T-cell (primary cell): ENCODE results near the gene ZNF688. TPM values are rescaled to one million over a fixed set of nuclear protein-coding genes. Genes with fewer than 3 reads are reported as not detected.

Experiments used
- ATAC-seq, 4 experiments: fragments of 200-7000 bp in 3 of 4; fragments of 150-1000 bp in 1 of 4; cut with Tn5 transposase; replicated peaks in 1 of 4; 1 replicate in 3 of 4; 2 replicates in 1 of 4; pipeline ENCODE4 v1.10.0; 2021; ENCODE audit warnings: moderate library complexity in 3 of 4, mild to moderate bottlenecking in 2 of 4, moderate number of reproducible peaks in 1 of 4
- CTCF ChIA-PET, 2 donors: fragments of 300-600 bp; sonication (Branson Sonifier 250); formaldehyde crosslinking; loops; one replicate each; lab custom pipeline; 2022; ENCODE audit warnings: antibody characterized with exemption in 2 of 2; lab: Charles Lee
- POLR2A ChIA-PET, 2 donors: fragments of 300-600 bp; sonication (Branson Sonifier 250); formaldehyde crosslinking; loops; one replicate each; lab custom pipeline; 2022; ENCODE audit warnings: antibody characterized with exemption in 2 of 2; lab: Charles Lee
- DNase-seq, 35 experiments: peaks; one replicate each; pipeline versions ENCODE4 v3.0.0 to v3.0.0-alpha.2; 2013 to 2023
- H3K27ac ChIP-seq: one replicate; pipeline ENCODE4 v1.5.1; 2013; ENCODE audit warnings: low read length
- H3K27me3 ChIP-seq, 2 experiments: replicated peaks in 1 of 2; 1 replicate in 1 of 2; 2 replicates in 1 of 2; pipeline versions ENCODE4 v1.6.1 to v1.7.0; 2013; ENCODE audit warnings: low read length in 1 of 2, mixed read lengths in 1 of 2; ENCODE audit not compliant: control insufficient read depth in 2 of 2, insufficient read depth in 2 of 2; ENCODE audit errors: extremely low read depth in 1 of 2
- H3K36me3 ChIP-seq, 2 donors: 1 replicate in 1 of 2; 2 replicates in 1 of 2; pipeline versions ENCODE4 v1.6.1 to v1.7.0; 2013; ENCODE audit warnings: low read length in 1 of 2; ENCODE audit not compliant: control insufficient read depth in 2 of 2, insufficient read depth in 1 of 2; ENCODE audit errors: extremely low read depth in 1 of 2
- H3K4me1 ChIP-seq, 2 experiments: 1 replicate in 1 of 2; 2 replicates in 1 of 2; pipeline versions ENCODE4 v1.6.1 to v1.7.0; 2013; ENCODE audit warnings: low read length in 2 of 2, mixed read lengths in 1 of 2; ENCODE audit not compliant: insufficient read depth in 2 of 2, control insufficient read depth in 1 of 2; ENCODE audit errors: extremely low read depth in 1 of 2
- H3K4me3 ChIP-seq, 2 donors: 1 replicate in 1 of 2; 2 replicates in 1 of 2; pipeline versions ENCODE4 v1.5.1 to v1.7.0; 2013; ENCODE audit warnings: mild to moderate bottlenecking in 2 of 2, low read length in 1 of 2, moderate library complexity in 1 of 2; ENCODE audit not compliant: control insufficient read depth in 1 of 2; ENCODE audit errors: extremely low read depth in 1 of 2
- H3K9me3 ChIP-seq: 2 replicates; pipeline ENCODE4 v1.7.0; 2013
- H3K27ac Mint-ChIP-seq, 2 donors: one replicate each; pipeline ENCODE4 v1.8.0; 2020 to 2021; ENCODE audit warnings: mild to moderate bottlenecking in 2 of 2, mixed read lengths in 2 of 2
- H3K27me3 Mint-ChIP-seq, 2 donors: one replicate each; pipeline ENCODE4 v1.8.0; 2021 to 2022; ENCODE audit warnings: mixed read lengths in 2 of 2
- H3K36me3 Mint-ChIP-seq: one replicate; pipeline ENCODE4 v1.8.0; 2021; ENCODE audit warnings: mixed read lengths
- H3K4me1 Mint-ChIP-seq, 3 donors: one replicate each; pipeline ENCODE4 v1.8.0; 2020 to 2022; ENCODE audit warnings: mixed read lengths in 3 of 3, mild to moderate bottlenecking in 1 of 3
- H3K4me3 Mint-ChIP-seq, 3 donors: one replicate each; pipeline ENCODE4 v1.8.0; 2020 to 2022; ENCODE audit warnings: mild to moderate bottlenecking in 3 of 3, mixed read lengths in 3 of 3, moderate library complexity in 3 of 3
- H3K9me3 Mint-ChIP-seq, 3 donors: one replicate each; pipeline ENCODE4 v1.8.0; 2020 to 2022; ENCODE audit warnings: mixed read lengths in 3 of 3
- WGBS: methylation state at CpG from one replicate; pipeline ENCODE4 v1.1.5; 2013; ENCODE audit warnings: missing lambda C conversion rate; ENCODE audit not compliant: insufficient coverage; 5-methylcytosine and 5-hydroxymethylcytosine counted together
- total RNA-seq, 35 experiments: library from RNA in 6 of 35; stranded (reverse) in 6 of 35; fragments of 120-200 nt in 1 of 35; gene quantifications; one replicate each; pipeline versions ENCODE4 v1.2.1 to v1.2.4 and lab custom pipeline; 2013 to 2026

ZNF688 gene
- total RNA-seq, 5 donors from 2014 or later (not counting 1 experiment from before 2014, with no cell fraction given): 11.9 to 25.9 (median 20.7) TPM

DNA sequence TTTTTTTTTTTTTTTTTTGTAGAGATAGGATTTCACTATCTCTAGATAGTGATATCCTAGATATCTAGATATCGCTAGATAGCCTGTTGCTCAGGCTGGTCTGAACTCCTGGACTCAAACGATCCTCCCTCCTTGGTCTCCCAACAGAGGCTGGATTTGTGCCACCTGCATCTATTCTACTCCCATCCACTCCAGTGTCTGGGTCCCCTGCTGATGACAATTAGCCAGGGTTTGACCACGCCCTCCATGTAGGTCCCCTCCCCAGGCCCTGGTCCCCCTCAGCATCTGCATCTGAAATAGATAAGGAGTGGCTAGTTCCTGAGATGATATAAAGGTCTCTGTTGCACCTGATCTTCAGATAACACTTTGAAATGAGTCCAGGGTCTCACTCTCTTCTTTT is 2.2 kb downstream of the ZNF688 start:
- DNase-seq: no peak
- ATAC-seq: no peak
- 100% methylated on average over 1 of the region's 3 CpGs for WGBS
- peak overlapping the region in 2 of 3 donors; percentile 13 to 16 for H3K4me3 Mint-ChIP-seq
- Histone ChIP-seq H3K4me3 (no peak overlapping the region), H3K27ac (peak overlapping the region; percentile 93), H3K36me3 (no peaks in the 10 kb centered on the region), H3K4me1 (peaks cover 25 to 50% of the 10 kb centered on the region in 2 experiments), H3K9me3 (no peaks in the 10 kb centered on the region), H3K27me3 (no peaks in the 10 kb centered on the region)
- peak overlapping the region; percentile 76 to 100 for H3K27ac Mint-ChIP-seq
- CTCF ChIA-PET: interaction anchor here in 1 of 2 donors (1.2 to 1.3 kb wide), 2 partner anchors 34 to 139 kb away, joined by 3 to 4 read pairs; partner anchors contain the start of gene DCTPP1
- POLR2A ChIA-PET: interaction anchor here in 1 of 2 donors (0.8 kb wide), 1 partner anchor 15 kb away, joined by 6 read pairs; no protein-coding TSS in a partner anchor
- H3K27me3 Mint-ChIP-seq: no peaks in the 10 kb centered on the region
- H3K4me1 Mint-ChIP-seq: peaks cover 40 to 56% (median 46%) of the 10 kb centered on the region in 3 donors
- no peaks in the 10 kb centered on the region for H3K36me3 Mint-ChIP-seq
- no peaks in the 10 kb centered on the region for H3K9me3 Mint-ChIP-seq

GRCh38 chr16:30567991-30568638 is 3.4 kb downstream of the ZNF688 start:
- Mint-ChIP-seq H3K4me3 (peak overlapping the region; percentile 67 to 78 (median 74)), H3K4me1 (peaks cover 40 to 51% (median 46%) of the 10 kb centered on the region in 3 donors), H3K36me3 (no peaks in the 10 kb centered on the region), H3K27ac (peak overlapping the region; percentile 99 to 100), H3K27me3 (no peaks in the 10 kb centered on the region), H3K9me3 (no peaks in the 10 kb centered on the region)
- ChIA-PET CTCF (interaction anchor here in 1 of 2 donors (1.1 to 1.3 kb wide), 3 partner anchors 33 to 138 kb away, joined by 3 to 4 read pairs (median 3); partner anchors contain the start of gene DCTPP1), POLR2A (interaction anchor here (0.6 to 1.2 kb wide), 7 partner anchors 10 to 905 kb away, joined by 4 to 6 read pairs (median 5); partner anchors contain the start of gene ZNF764 (in 2 of the 2))
- ATAC-seq (peak; percentile 34 to 58 (median 40)), DNase-seq (peak in 32 of 35 experiments; percentile 29 to 78 (median 46))
- Histone ChIP-seq H3K9me3 (no peaks in the 10 kb centered on the region), H3K4me1 (peaks cover 25 to 50% of the 10 kb centered on the region in 2 experiments), H3K27ac (peak overlapping the region; percentile 93), H3K4me3 (peak overlapping the region in 1 of 2 donors; percentile 48), H3K27me3 (no peaks in the 10 kb centered on the region), H3K36me3 (no peaks in the 10 kb centered on the region)
- 0% methylated on average over 2 of the region's 6 CpGs for WGBS

- CTCF ChIA-PET: interaction anchor here in 1 of 2 donors (1.1 kb wide), 1 partner anchor 70 kb away, joined by 3 read pairs; no protein-coding TSS in a partner anchor
- ATAC-seq (no peak), DNase-seq (peak in 26 of 35 experiments; percentile 21 to 80 (median 43))
- Histone ChIP-seq H3K27me3 (no peaks in the 10 kb centered on the region), H3K4me1 (peaks cover 23 to 45% of the 10 kb centered on the region in 2 experiments), H3K27ac (peak overlapping the region; percentile 93), H3K9me3 (no peaks in the 10 kb centered on the region), H3K36me3 (no peaks in the 10 kb centered on the region), H3K4me3 (no peak overlapping the region)
- Mint-ChIP-seq H3K36me3 (no peaks in the 10 kb centered on the region), H3K27ac (peak overlapping the region; percentile 99 to 100), H3K9me3 (no peaks in the 10 kb centered on the region), H3K4me3 (peak overlapping the region; percentile 41 to 74 (median 67)), H3K4me1 (peaks cover 40 to 50% (median 43%) of the 10 kb centered on the region in 3 donors), H3K27me3 (no peaks in the 10 kb centered on the region)
- 58% methylated on average over 5 of the region's 14 CpGs for WGBS
- POLR2A ChIA-PET: interaction anchor here (0.7 to 1.2 kb wide), 3 partner anchors 9 to 69 kb away, joined by 3 to 6 read pairs (median 5); partner anchors contain the start of gene ZNF764 (in 1 of the 2)
These were observed 4.1 kb downstream of the ZNF688 start for GRCh38 chr16:30567160-30567990.

GRCh38 chr16:30566531-30566930 is 5.0 kb downstream of the ZNF688 start:
- Mint-ChIP-seq H3K27me3 (no peaks in the 10 kb centered on the region), H3K9me3 (no peaks in the 10 kb centered on the region), H3K4me3 (no peak overlapping the region), H3K4me1 (peaks cover 36 to 43% (median 42%) of the 10 kb centered on the region in 3 donors), H3K36me3 (no peaks in the 10 kb centered on the region), H3K27ac (peak overlapping the region; percentile 93 to 99)
- Histone ChIP-seq H3K36me3 (no peaks in the 10 kb centered on the region), H3K27me3 (peaks cover 0 to under 1% of the 10 kb centered on the region in 2 experiments), H3K4me3 (no peak overlapping the region), H3K4me1 (peaks cover 22 to 47% of the 10 kb centered on the region in 2 experiments), H3K27ac (no peak overlapping the region), H3K9me3 (no peaks in the 10 kb centered on the region)
- no CpG with 5 or more reads among the region's 4 CpGs for WGBS
- DNase-seq (no peak), ATAC-seq (no peak)
- ChIA-PET POLR2A (interaction anchor here (0.7 to 1.2 kb wide), 3 partner anchors 8 to 137 kb away, joined by 3 to 5 read pairs (median 3); partner anchors contain the start of genes DCTPP1 (in 1 of the 2) and ZNF764 (in 1 of the 2)), CTCF (no interaction called here)

GRCh38 chr16:30565984-30566383 is 5.5 kb downstream of the ZNF688 start:
- ATAC-seq (no peak), DNase-seq (no peak)
- Mint-ChIP-seq H3K4me3 (no peak overlapping the region), H3K27ac (peak overlapping the region; percentile 93 to 99), H3K4me1 (peaks cover 42 to 46% (median 45%) of the 10 kb centered on the region in 3 donors), H3K9me3 (no peaks in the 10 kb centered on the region), H3K36me3 (no peaks in the 10 kb centered on the region), H3K27me3 (no peaks in the 10 kb centered on the region)
- Histone ChIP-seq H3K36me3 (no peaks in the 10 kb centered on the region), H3K4me3 (no peak overlapping the region), H3K27me3 (peaks cover 0 to 6% of the 10 kb centered on the region in 2 experiments), H3K9me3 (no peaks in the 10 kb centered on the region), H3K27ac (no peak overlapping the region), H3K4me1 (peaks cover 20 to 49% of the 10 kb centered on the region in 2 experiments)
- CTCF ChIA-PET: no interaction called here
- 88% methylated on average over 8 of the region's 8 CpGs for WGBS
- POLR2A ChIA-PET: interaction anchor here in 1 of 2 donors (0.7 kb wide), 1 partner anchor 136 kb away, joined by 3 read pairs; the partner anchor contains the start of gene DCTPP1
